GM23338 (cell line): ENCODE results near the gene FGF22. TPM values are rescaled to one million over a fixed set of nuclear protein-coding genes. Genes with fewer than 3 reads are reported as not detected.

ENCODE experiments used
- ZNF331 ChIP-seq: fragments of 250-450 bp; sonication (Bioruptor Pico); IDR thresholded peaks from 2 replicates; pipeline ENCODE4 v1.5.0; 2020; ENCODE audit warnings: low read depth, mild to moderate bottlenecking, moderate library complexity
- polyA plus RNA-seq: library from polyadenylated mRNA; unstranded; fragments of >200 nt; fragmentation: Nextera tagmentation; extraction: Ambion mirVana; gene quantifications from 2 replicates; pipeline ENCODE4 v1.2.1, GENCODE V29; 2016
- total RNA-seq: library from RNA; depleted of rRNA; stranded (reverse); fragments of >200 nt; shearing (Covaris generic); gene quantifications from 2 replicates; pipeline ENCODE4 v1.2.3, GENCODE V29; 2014
- TF ChIP-seq, protein P1 (sequence below): fragments of 250-450 bp; sonication (Bioruptor Pico); IDR thresholded peaks from 2 replicates; pipeline ENCODE4 v1.5.0; 2020; ENCODE audit warnings: mild to moderate bottlenecking, moderate library complexity
- TF ChIP-seq, protein P2 (sequence below): IDR thresholded peaks from one replicate; pipeline ENCODE4 v1.6.1; 2018; ENCODE audit warnings: antibody characterized with exemption; ENCODE audit not compliant: unreplicated experiment

The FGF22 gene
- total and polyA plus RNA-seq, 2 experiments from 2014 or later = 1.0 to 2.8 TPM

DNA sequence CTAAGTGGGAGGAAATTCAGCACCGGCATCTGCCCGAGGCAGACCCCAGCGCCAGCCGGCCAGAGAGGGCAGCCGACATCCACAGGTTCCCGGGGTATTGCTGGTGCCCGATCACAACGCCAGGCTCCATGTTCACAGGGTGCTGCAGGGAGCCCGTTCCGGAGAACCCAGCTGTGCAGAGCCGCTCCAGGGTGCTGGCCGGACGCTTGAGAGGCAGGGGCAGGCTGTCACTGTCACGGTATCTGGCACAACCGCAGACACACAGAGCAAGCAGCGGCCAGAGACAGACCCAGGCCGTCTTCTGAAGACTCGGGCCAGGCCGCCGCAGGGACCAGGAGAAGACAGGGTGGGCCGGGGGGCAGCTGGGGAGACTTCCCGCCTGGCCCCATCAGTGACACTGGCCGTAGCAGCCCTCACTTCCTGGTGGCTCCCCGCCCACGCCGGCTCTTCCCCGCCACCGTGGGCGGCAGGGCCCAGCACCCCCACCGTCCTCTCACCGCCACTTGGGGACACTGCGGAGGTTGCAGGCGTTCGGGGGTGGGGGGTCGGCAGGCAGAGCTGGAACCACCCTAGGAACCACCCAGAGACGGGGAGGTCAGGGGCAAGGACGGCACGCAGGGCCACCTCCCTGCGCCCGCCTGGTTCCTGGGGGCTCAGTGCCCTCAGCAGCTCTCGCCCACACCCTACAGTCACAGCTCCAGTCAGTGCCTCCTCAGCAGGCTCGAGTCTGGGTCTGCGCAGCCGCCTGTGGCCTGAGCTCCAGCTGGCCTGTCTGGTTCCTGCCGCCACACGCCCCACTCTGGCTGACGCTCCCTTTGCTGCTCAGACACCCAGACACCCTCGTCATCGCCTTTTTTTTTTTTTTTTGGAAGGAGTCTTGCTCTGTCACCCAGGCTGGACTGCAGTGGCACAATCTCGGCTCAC, 19.5 kb downstream of the FGF22 start (continued):
- TF ChIP-seq, protein P1, sequence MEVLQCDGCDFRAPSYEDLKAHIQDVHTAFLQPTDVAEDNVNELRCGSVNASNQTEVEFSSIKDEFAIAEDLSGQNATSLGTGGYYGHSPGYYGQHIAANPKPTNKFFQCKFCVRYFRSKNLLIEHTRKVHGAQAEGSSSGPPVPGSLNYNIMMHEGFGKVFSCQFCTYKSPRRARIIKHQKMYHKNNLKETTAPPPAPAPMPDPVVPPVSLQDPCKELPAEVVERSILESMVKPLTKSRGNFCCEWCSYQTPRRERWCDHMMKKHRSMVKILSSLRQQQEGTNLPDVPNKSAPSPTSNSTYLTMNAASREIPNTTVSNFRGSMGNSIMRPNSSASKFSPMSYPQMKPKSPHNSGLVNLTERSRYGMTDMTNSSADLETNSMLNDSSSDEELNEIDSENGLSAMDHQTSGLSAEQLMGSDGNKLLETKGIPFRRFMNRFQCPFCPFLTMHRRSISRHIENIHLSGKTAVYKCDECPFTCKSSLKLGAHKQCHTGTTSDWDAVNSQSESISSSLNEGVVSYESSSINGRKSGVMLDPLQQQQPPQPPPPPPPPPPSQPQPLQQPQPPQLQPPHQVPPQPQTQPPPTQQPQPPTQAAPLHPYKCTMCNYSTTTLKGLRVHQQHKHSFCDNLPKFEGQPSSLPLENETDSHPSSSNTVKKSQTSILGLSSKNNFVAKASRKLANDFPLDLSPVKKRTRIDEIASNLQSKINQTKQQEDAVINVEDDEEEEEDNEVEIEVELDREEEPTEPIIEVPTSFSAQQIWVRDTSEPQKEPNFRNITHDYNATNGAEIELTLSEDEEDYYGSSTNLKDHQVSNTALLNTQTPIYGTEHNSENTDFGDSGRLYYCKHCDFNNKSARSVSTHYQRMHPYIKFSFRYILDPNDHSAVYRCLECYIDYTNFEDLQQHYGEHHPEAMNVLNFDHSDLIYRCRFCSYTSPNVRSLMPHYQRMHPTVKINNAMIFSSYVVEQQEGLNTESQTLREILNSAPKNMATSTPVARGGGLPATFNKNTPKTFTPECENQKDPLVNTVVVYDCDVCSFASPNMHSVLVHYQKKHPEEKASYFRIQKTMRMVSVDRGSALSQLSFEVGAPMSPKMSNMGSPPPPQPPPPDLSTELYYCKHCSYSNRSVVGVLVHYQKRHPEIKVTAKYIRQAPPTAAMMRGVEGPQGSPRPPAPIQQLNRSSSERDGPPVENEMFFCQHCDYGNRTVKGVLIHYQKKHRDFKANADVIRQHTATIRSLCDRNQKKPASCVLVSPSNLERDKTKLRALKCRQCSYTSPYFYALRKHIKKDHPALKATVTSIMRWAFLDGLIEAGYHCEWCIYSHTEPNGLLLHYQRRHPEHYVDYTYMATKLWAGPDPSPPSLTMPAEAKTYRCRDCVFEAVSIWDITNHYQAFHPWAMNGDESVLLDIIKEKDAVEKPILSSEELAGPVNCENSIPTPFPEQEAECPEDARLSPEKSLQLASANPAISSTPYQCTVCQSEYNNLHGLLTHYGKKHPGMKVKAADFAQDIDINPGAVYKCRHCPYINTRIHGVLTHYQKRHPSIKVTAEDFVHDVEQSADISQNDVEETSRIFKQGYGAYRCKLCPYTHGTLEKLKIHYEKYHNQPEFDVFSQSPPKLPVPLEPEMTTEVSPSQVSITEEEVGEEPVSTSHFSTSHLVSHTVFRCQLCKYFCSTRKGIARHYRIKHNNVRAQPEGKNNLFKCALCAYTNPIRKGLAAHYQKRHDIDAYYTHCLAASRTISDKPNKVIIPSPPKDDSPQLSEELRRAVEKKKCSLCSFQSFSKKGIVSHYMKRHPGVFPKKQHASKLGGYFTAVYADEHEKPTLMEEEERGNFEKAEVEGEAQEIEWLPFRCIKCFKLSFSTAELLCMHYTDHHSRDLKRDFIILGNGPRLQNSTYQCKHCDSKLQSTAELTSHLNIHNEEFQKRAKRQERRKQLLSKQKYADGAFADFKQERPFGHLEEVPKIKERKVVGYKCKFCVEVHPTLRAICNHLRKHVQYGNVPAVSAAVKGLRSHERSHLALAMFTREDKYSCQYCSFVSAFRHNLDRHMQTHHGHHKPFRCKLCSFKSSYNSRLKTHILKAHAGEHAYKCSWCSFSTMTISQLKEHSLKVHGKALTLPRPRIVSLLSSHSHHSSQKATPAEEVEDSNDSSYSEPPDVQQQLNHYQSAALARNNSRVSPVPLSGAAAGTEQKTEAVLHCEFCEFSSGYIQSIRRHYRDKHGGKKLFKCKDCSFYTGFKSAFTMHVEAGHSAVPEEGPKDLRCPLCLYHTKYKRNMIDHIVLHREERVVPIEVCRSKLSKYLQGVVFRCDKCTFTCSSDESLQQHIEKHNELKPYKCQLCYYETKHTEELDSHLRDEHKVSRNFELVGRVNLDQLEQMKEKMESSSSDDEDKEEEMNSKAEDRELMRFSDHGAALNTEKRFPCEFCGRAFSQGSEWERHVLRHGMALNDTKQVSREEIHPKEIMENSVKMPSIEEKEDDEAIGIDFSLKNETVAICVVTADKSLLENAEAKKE = no peak
- TF ChIP-seq, protein P2, sequence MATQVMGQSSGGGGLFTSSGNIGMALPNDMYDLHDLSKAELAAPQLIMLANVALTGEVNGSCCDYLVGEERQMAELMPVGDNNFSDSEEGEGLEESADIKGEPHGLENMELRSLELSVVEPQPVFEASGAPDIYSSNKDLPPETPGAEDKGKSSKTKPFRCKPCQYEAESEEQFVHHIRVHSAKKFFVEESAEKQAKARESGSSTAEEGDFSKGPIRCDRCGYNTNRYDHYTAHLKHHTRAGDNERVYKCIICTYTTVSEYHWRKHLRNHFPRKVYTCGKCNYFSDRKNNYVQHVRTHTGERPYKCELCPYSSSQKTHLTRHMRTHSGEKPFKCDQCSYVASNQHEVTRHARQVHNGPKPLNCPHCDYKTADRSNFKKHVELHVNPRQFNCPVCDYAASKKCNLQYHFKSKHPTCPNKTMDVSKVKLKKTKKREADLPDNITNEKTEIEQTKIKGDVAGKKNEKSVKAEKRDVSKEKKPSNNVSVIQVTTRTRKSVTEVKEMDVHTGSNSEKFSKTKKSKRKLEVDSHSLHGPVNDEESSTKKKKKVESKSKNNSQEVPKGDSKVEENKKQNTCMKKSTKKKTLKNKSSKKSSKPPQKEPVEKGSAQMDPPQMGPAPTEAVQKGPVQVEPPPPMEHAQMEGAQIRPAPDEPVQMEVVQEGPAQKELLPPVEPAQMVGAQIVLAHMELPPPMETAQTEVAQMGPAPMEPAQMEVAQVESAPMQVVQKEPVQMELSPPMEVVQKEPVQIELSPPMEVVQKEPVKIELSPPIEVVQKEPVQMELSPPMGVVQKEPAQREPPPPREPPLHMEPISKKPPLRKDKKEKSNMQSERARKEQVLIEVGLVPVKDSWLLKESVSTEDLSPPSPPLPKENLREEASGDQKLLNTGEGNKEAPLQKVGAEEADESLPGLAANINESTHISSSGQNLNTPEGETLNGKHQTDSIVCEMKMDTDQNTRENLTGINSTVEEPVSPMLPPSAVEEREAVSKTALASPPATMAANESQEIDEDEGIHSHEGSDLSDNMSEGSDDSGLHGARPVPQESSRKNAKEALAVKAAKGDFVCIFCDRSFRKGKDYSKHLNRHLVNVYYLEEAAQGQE = no peak
- TF ChIP-seq ZNF331 (CRISPR knock-in tag) = no peak
